HepG2 (cell line): Measurements from ENCODE around the gene YY1. TPM values are rescaled to one million over a fixed set of nuclear protein-coding genes. Genes with fewer than 3 reads are reported as not detected.

ENCODE experiments used
- ATAC-seq: fragments of 200-7000 bp; cut with Tn5 transposase; 3 replicates; pipeline ENCODE4 v1.9.1; 2020; ENCODE audit warnings: mild to moderate bottlenecking, moderate library complexity
- BruUV-seq: library from RNA; stranded (reverse); fragments of 400-500 nt; replicated peaks from 2 replicates; lab custom pipeline; 2021; lab: Mats Ljungman, UMichigan
- CTCF ChIA-PET: fragments of 300-600 bp; formaldehyde crosslinking; extraction: SDS; loops from one replicate; lab custom pipeline; 2021; ENCODE audit warnings: low total read pairs, inconsistent platforms, low intra/inter-chr PET ratio; lab: Yijun Ruan, JAX
- POLR2A ChIA-PET: fragments of 350-600 bp; sonication (Branson Sonifier 250); formaldehyde crosslinking; loops from one replicate; lab custom pipeline; 2020; ENCODE audit warnings: antibody characterized with exemption, inconsistent platforms; lab: Yijun Ruan, JAX
- DNase-seq: peaks from one replicate; pipeline ENCODE4 v3.0.0-alpha.2; 2015; ENCODE audit warnings: low spot score
- FAIRE-seq: peaks from 3 replicates; lab custom pipeline; 2011; peaks lifted over from hg19 to GRCh38; lab: Jason Lieb, UNC
- H2AFZ ChIP-seq: one replicate; pipeline ENCODE4 v1.6.1; 2011; ENCODE audit warnings: low read length, inconsistent platforms
- H3K27ac ChIP-seq: fragments of 300-600 bp; 3 replicates; pipeline ENCODE4 v1.8.0; 2011; ENCODE audit warnings: mixed run types, mild to moderate bottlenecking, mixed read lengths, low read length, inconsistent platforms; ENCODE audit not compliant: insufficient read depth; ENCODE audit errors: extremely low read length
- H3K27me3 ChIP-seq, 2 experiments: fragments of 200-600 bp in 1 of 2; 2 replicates in 1 of 2; 3 replicates in 1 of 2; pipeline versions ENCODE4 v1.6.0 to v1.8.0; 2011; ENCODE audit warnings: low read length in 2 of 2, mild to moderate bottlenecking in 2 of 2, moderate library complexity in 2 of 2, inconsistent platforms in 1 of 2; ENCODE audit not compliant: insufficient read depth in 2 of 2, control insufficient read depth in 1 of 2
- H3K36me3 ChIP-seq, 2 experiments: fragments of 200-600 bp in 1 of 2; replicated peaks in 1 of 2; 2 replicates in 1 of 2; 3 replicates in 1 of 2; pipeline versions ENCODE4 v1.5.1 to v1.8.0; 2011; ENCODE audit warnings: low read length in 2 of 2, inconsistent platforms in 1 of 2; ENCODE audit not compliant: insufficient read depth in 2 of 2, control insufficient read depth in 1 of 2
- H3K4me1 ChIP-seq: 2 replicates; pipeline ENCODE4 v1.5.1; 2012; ENCODE audit warnings: low read length, inconsistent platforms; ENCODE audit not compliant: insufficient read depth
- H3K4me2 ChIP-seq: 2 replicates; pipeline ENCODE4 v1.6.0; 2011; ENCODE audit warnings: low read depth, low read length, inconsistent platforms
- H3K4me3 ChIP-seq, 3 experiments: fragments of 200-600 bp in 1 of 3; sonication (generic), shearing (Covaris generic) in 1 of 3; replicated peaks in 1 of 3; 2 replicates each; pipeline ENCODE4 v1.5.1; 2011 to 2016; ENCODE audit warnings: low read length in 3 of 3, inconsistent platforms in 2 of 3, low read depth in 2 of 3, mild to moderate bottlenecking in 2 of 3, control low read depth in 1 of 3, mixed read lengths in 1 of 3; ENCODE audit not compliant: insufficient read depth in 1 of 3
- H3K79me2 ChIP-seq: one replicate; pipeline ENCODE4 v1.6.1; 2011; ENCODE audit warnings: low read length, inconsistent platforms; ENCODE audit not compliant: insufficient read depth
- H3K9ac ChIP-seq: 2 replicates; pipeline ENCODE4 v1.6.0; 2011; ENCODE audit warnings: mild to moderate bottlenecking, low read depth, low read length, inconsistent platforms; ENCODE audit not compliant: insufficient read depth
- H3K9me3 ChIP-seq: 2 replicates; pipeline ENCODE4 v1.5.1; 2012; ENCODE audit warnings: mild to moderate bottlenecking, low read length
- H4K20me1 ChIP-seq: 2 replicates; pipeline ENCODE4 v1.6.0; 2011; ENCODE audit warnings: inconsistent platforms, mild to moderate bottlenecking, low read length, moderate library complexity; ENCODE audit not compliant: insufficient read depth
- ELF1 ChIP-seq: sonication (generic); formaldehyde crosslinking; IDR thresholded peaks from 2 replicates; pipeline ENCODE4 v1.4.0; 2020; ENCODE audit warnings: missing genetic modification reagents
- EZH2 ChIP-seq: conservative IDR thresholded peaks from 2 replicates; pipeline ENCODE4 v1.6.1; 2012; ENCODE audit warnings: mild to moderate bottlenecking, low read depth, low read length, moderate library complexity
- FUBP1 ChIP-seq: sonication (generic); formaldehyde crosslinking; IDR thresholded peaks from 2 replicates; pipeline ENCODE4 v1.5.1; 2020; ENCODE audit warnings: missing genetic modification reagents, mild to moderate bottlenecking, borderline replicate concordance
- GTF3A ChIP-seq: sonication (generic); formaldehyde crosslinking; conservative IDR thresholded peaks from 2 replicates; pipeline ENCODE4 v1.4.0; 2020; ENCODE audit warnings: mild to moderate bottlenecking, missing genetic modification reagents
- HOXA3 ChIP-seq: sonication (generic); formaldehyde crosslinking; IDR thresholded peaks from 2 replicates; pipeline ENCODE4 v1.5.0; 2020; ENCODE audit warnings: missing genetic modification reagents
- IRF9 ChIP-seq: sonication (generic); formaldehyde crosslinking; IDR thresholded peaks from 2 replicates; pipeline ENCODE4 v1.8.0; 2022; ENCODE audit warnings: missing genetic modification reagents, mild to moderate bottlenecking, borderline replicate concordance
- MYC ChIP-seq: sonication (generic); formaldehyde crosslinking; IDR thresholded peaks from 2 replicates; pipeline ENCODE4 v1.9.0; 2021; ENCODE audit warnings: missing genetic modification reagents, borderline replicate concordance
- PAWR ChIP-seq: sonication (generic); formaldehyde crosslinking; IDR thresholded peaks from 2 replicates; pipeline ENCODE4 v1.4.0; 2020; ENCODE audit warnings: missing genetic modification reagents, mild to moderate bottlenecking, borderline replicate concordance
- SAFB2 ChIP-seq: sonication (generic); formaldehyde crosslinking; IDR thresholded peaks from 2 replicates; pipeline ENCODE4 v1.5.1; 2020; ENCODE audit warnings: missing genetic modification reagents, low read depth, mild to moderate bottlenecking, borderline replicate concordance
- SRSF1 ChIP-seq: fragments of 200-400 bp; formaldehyde crosslinking; optimal IDR thresholded peaks from 2 replicates; pipeline ENCODE3; 2017; ENCODE audit warnings: mild to moderate bottlenecking, low read depth, low read length, moderate library complexity
- ZNF263 ChIP-seq: sonication (generic); formaldehyde crosslinking; IDR thresholded peaks from 2 replicates; pipeline ENCODE4 v1.4.0; 2020; ENCODE audit warnings: missing genetic modification reagents
- ZNF280D ChIP-seq: sonication (generic); formaldehyde crosslinking; IDR thresholded peaks from 2 replicates; pipeline ENCODE4 v1.5.1; 2020; ENCODE audit warnings: mild to moderate bottlenecking, missing genetic modification reagents
- ZNF343 ChIP-seq: sonication (generic); formaldehyde crosslinking; IDR thresholded peaks from 2 replicates; pipeline ENCODE4 v1.4.0; 2020; ENCODE audit warnings: mild to moderate bottlenecking, missing genetic modification reagents
- WGBS: methylation state at CpG from one replicate; pipeline ENCODE4 v1.1.6; 2017; ENCODE audit warnings: low lambda C conversion rate; 5-methylcytosine and 5-hydroxymethylcytosine counted together
- in situ Hi-C: cut with HindIII; loops from 2 replicates; pipeline ENCODE4 v1.10.0; 2017; ENCODE audit warnings: low pct_unique_long_range_greater_than_20kb; ENCODE audit not compliant: extremely low pct_ligation_motif_present
- intact Hi-C: fragments of 100-400 bp; cut with micrococcal nuclease; formaldehyde crosslinking; loops from one replicate; pipeline ENCODE4 v1.10.0; 2022; ENCODE audit not compliant: unreplicated experiment
- polyA plus RNA-seq, 8 experiments: library from polyadenylated mRNA; depleted of rRNA in 3 of 8; stranded (reverse) in 7 of 8; unstranded in 1 of 8; fragments of >200 nt; fragmentation: Illumina TruSeq in 4 of 8; extraction: Trizol in 4 of 8; gene quantifications; 2 replicates each; pipeline versions ENCODE4 v1.2.1 to v1.2.3, GENCODE V29; 2011 to 2016; ENCODE audit warnings: low read depth in 4 of 8, missing spikeins in 1 of 8, mixed read lengths in 1 of 8; ENCODE audit not compliant: insufficient read depth in 1 of 8
- total RNA-seq, 5 experiments: library from RNA; depleted of rRNA; stranded (reverse); fragments of >200 nt; fragmentation: Illumina TruSeq; extraction: Trizol; gene quantifications; 2 replicates each; pipeline ENCODE4 v1.2.3, GENCODE V29; 2016; ENCODE audit warnings: low read depth in 1 of 5

Gene YY1
- total and polyA plus RNA-seq, 2 of the 13 experiments (the other 11 are each of a cell fraction or from before 2014, with no cell fraction given), result 29.4 to 68.1 TPM

- no peak for TF ChIP-seq IRF9 (CRISPR knock-in tag)
Measured at GRCh38 chr14:100222224-100223093, 16.5 kb upstream of the YY1 start (continued).

- TSS peak; percentile 64 for BruUV-seq
- H3K9ac ChIP-seq, result peak overlapping the region; percentile 76
- in situ Hi-C loops, result no loop called here
- H4K20me1 ChIP-seq, result no peaks in the 10 kb centered on the region
- ATAC-seq (peak; percentile 87), FAIRE-seq (peak; percentile 89), DNase-seq (peak; percentile 84)
- H3K4me1 ChIP-seq, result peaks cover 36% of the 10 kb centered on the region
- peak overlapping the region; percentile 68 for H3K27ac ChIP-seq
- intact Hi-C loops, result loop anchor here (2.0 kb wide), 1 partner anchor 13 kb away; no protein-coding TSS in a partner anchor
- no peaks in the 10 kb centered on the region; a peak in 1 of 5 replicates for H3K27me3 ChIP-seq
- H3K4me3 ChIP-seq, result peak overlapping the region; percentile 32 to 81 (median 33)
- no peaks in the 10 kb centered on the region for H3K9me3 ChIP-seq
- CTCF ChIA-PET, result no interaction called here
- POLR2A ChIA-PET, result interaction anchor here (0.8 to 5.1 kb wide), 7 partner anchors 9 to 30 kb away, joined by 4 to 64 read pairs (median 40); no protein-coding TSS in a partner anchor
- peak overlapping the region; percentile 74 for H2AFZ ChIP-seq
- 38% methylated on average over 11 of the region's 12 CpGs for WGBS
- H3K36me3 ChIP-seq, result no peaks in the 10 kb centered on the region; a peak in 1 of 5 replicates
- H3K4me2 ChIP-seq, result peak overlapping the region; percentile 96
- peaks cover 35% of the 10 kb centered on the region for H3K79me2 ChIP-seq
- TF ChIP-seq PAWR (CRISPR knock-in tag) (no peak), ELF1 (CRISPR knock-in tag) (no peak), HOXA3 (CRISPR knock-in tag) (peak; percentile 93), SRSF1 (no peak), MYC (CRISPR knock-in tag) (peak; percentile 33; the same call in 1 of the 2 replicates), GTF3A (CRISPR knock-in tag) (no peak), SAFB2 (0 out of 2 replicates have a peak, but pooled peaks have one; percentile 7), ZNF343 (CRISPR knock-in tag) (no peak), ZNF263 (CRISPR knock-in tag) (no peak), EZH2 (no peak), FUBP1 (CRISPR knock-in tag) (no peak), ZNF280D (CRISPR knock-in tag) (no peak)
Measured at GRCh38 chr14:100223332-100224201, 15.4 kb upstream of the YY1 start.
